AG04450 (cell line): ENCODE results near the gene TMEM63C. TPM values are rescaled to one million over a fixed set of nuclear protein-coding genes. Genes with fewer than 3 reads are reported as not detected.

Experiments
- CTCF ChIA-PET: fragments of 300-600, 350-600 bp; formaldehyde crosslinking; extraction: SDS; loops from one replicate; lab custom pipeline; 2022; ENCODE audit warnings: antibody characterized with exemption, inconsistent platforms; lab: Charles Lee
- POLR2A ChIA-PET: fragments of 350-600 bp; formaldehyde crosslinking; extraction: SDS; loops from one replicate; lab custom pipeline; 2021; ENCODE audit warnings: antibody characterized with exemption, inconsistent platforms; lab: Yijun Ruan, JAX
- DNase-seq: peaks from one replicate; pipeline ENCODE4 v3.0.0-alpha.2; 2011; ENCODE audit warnings: low read depth, low spot score
- H3K27ac ChIP-seq: one replicate; pipeline ENCODE4 v1.5.1; 2012; ENCODE audit warnings: low read depth, low read length, control low read depth
- H3K27me3 ChIP-seq: one replicate; pipeline ENCODE4 v1.6.0; 2012; ENCODE audit warnings: low read length; ENCODE audit not compliant: control insufficient read depth, insufficient read depth
- H3K4me3 ChIP-seq: 2 replicates; pipeline ENCODE4 v1.5.1; 2011; ENCODE audit warnings: mild to moderate bottlenecking, low read depth, low read length, control low read depth
- H3K9me3 ChIP-seq: 2 replicates; pipeline ENCODE4 v1.5.1; 2012; ENCODE audit warnings: low read length; ENCODE audit not compliant: control insufficient read depth, insufficient read depth
- polyA plus RNA-seq: library from polyadenylated mRNA; depleted of rRNA; stranded (reverse); fragments of >200 nt; gene quantifications from 2 replicates; pipeline ENCODE4 v1.2.3, GENCODE V29; 2011
- TF ChIP-seq, protein P1 (sequence below): IDR thresholded peaks from 2 replicates; pipeline ENCODE4 v1.5.1; 2011; ENCODE audit warnings: low read depth, low read length, control low read depth, inconsistent platforms

The TMEM63C gene
- polyA plus RNA-seq, 1 experiment, result not detected

GRCh38 chr14:77203611-77204458, 22.2 kb downstream of the TMEM63C start:
- H3K9me3 ChIP-seq, result no peaks in the 10 kb centered on the region; the same call in 1 of the 2 replicates
- ChIA-PET CTCF (no interaction called here), POLR2A (no interaction called here)
- H3K27me3 ChIP-seq, result peaks cover 14% of the 10 kb centered on the region
- DNase-seq, result no peak
- no peak overlapping the region for H3K4me3 ChIP-seq
- H3K27ac ChIP-seq, result no peak overlapping the region
- TF ChIP-seq, protein P1, sequence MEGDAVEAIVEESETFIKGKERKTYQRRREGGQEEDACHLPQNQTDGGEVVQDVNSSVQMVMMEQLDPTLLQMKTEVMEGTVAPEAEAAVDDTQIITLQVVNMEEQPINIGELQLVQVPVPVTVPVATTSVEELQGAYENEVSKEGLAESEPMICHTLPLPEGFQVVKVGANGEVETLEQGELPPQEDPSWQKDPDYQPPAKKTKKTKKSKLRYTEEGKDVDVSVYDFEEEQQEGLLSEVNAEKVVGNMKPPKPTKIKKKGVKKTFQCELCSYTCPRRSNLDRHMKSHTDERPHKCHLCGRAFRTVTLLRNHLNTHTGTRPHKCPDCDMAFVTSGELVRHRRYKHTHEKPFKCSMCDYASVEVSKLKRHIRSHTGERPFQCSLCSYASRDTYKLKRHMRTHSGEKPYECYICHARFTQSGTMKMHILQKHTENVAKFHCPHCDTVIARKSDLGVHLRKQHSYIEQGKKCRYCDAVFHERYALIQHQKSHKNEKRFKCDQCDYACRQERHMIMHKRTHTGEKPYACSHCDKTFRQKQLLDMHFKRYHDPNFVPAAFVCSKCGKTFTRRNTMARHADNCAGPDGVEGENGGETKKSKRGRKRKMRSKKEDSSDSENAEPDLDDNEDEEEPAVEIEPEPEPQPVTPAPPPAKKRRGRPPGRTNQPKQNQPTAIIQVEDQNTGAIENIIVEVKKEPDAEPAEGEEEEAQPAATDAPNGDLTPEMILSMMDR, result no peak

GRCh38 chr14:77204459-77204771, 22.8 kb downstream of the TMEM63C start:
- no peak for DNase-seq
- peaks cover 14% of the 10 kb centered on the region for H3K27me3 ChIP-seq
- TF ChIP-seq, protein P1, result no peak
- no peak overlapping the region for H3K27ac ChIP-seq
- POLR2A ChIA-PET, result no interaction called here
- H3K9me3 ChIP-seq, result no peaks in the 10 kb centered on the region; the same call in 1 of the 2 replicates
- CTCF ChIA-PET, result no interaction called here
- no peak overlapping the region for H3K4me3 ChIP-seq

GRCh38 chr14:77204907-77205306, 23.3 kb downstream of the TMEM63C start:
- peaks cover 14% of the 10 kb centered on the region for H3K27me3 ChIP-seq
- H3K4me3 ChIP-seq, result no peak overlapping the region
- no peak for DNase-seq
- TF ChIP-seq, protein P1, result no peak
- ChIA-PET POLR2A (no interaction called here), CTCF (no interaction called here)
- no peaks in the 10 kb centered on the region; the same call in 1 of the 2 replicates for H3K9me3 ChIP-seq
- H3K27ac ChIP-seq, result no peak overlapping the region

GRCh38 chr14:77205566-77205965, 24.0 kb downstream of the TMEM63C start:
- DNase-seq, result no peak
- ChIA-PET CTCF (no interaction called here), POLR2A (no interaction called here)
- Histone ChIP-seq H3K27ac (no peak overlapping the region), H3K9me3 (no peaks in the 10 kb centered on the region; the same call in 1 of the 2 replicates), H3K4me3 (no peak overlapping the region), H3K27me3 (peaks cover 8% of the 10 kb centered on the region)
- TF ChIP-seq, protein P1, result no peak

DNA sequence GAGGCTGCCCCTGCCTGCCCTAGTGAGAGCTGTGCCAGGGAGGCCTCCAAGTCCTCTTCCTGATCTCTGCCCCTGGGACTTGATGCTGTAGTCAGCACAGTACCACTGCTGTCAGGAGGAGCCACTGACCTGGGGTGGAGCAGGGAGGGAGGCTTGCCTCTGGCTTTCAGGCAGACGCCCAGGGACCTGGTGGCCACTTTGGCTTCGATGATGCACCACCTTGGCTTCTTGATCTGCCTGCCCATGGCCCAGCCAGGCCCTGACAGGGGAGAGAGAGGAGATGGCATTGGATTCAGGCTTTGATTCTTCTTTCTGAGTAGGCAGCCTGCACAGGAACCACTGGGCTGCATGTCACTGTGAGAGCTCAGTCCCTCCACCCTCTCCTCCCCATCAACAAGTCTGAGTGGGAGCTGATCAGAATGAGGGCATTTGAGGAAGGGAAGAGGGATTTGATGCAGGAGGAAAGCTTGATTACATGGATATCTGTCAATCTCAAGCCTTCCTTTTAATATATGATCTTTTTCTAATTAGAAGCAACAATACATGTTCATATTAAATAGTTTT, 24.7 kb downstream of the TMEM63C start:
- peaks cover 3% of the 10 kb centered on the region for H3K27me3 ChIP-seq
- CTCF ChIA-PET, result no interaction called here
- POLR2A ChIA-PET, result no interaction called here
- H3K27ac ChIP-seq, result no peak overlapping the region
- TF ChIP-seq, protein P1, result no peak
- no peak overlapping the region for H3K4me3 ChIP-seq
- H3K9me3 ChIP-seq, result no peaks in the 10 kb centered on the region; the same call in 1 of the 2 replicates
- no peak for DNase-seq
